GM18511 (cell line): ENCODE data around the gene LIMS1.
A peak's percentile ranks its signal among the peaks of the same experiment; 100 is the strongest.
"Not testable (repeated sequence)": the region's sequence is repeated elsewhere in the genome, so short reads cannot be mapped to it uniquely, and the experiment has no call there.

Experiments used
- ATAC-seq: cut with Tn5 transposase; IDR thresholded peaks from one replicate; pipeline ENCODE4 v1.9.1; 2021; ENCODE audit warnings: mild to moderate bottlenecking, moderate library complexity; ENCODE audit not compliant: unreplicated experiment

LIMS1 gene

GRCh38 chr2:108585436-108585835 lies 51.2 kb downstream of the LIMS1 start:
- ATAC-seq, result no peak

GRCh38 chr2:108586116-108586515 lies 51.8 kb downstream of the LIMS1 start:
- ATAC-seq, result no peak

GRCh38 chr2:108586631-108587030 lies 52.4 kb downstream of the LIMS1 start:
- no peak for ATAC-seq

- ATAC-seq, result no peak
These were observed 53.4 kb downstream of the LIMS1 start for GRCh38 chr2:108587621-108588020.

- ATAC-seq, result no peak
These were observed 53.9 kb downstream of the LIMS1 start for GRCh38 chr2:108588070-108588668.

DNA sequence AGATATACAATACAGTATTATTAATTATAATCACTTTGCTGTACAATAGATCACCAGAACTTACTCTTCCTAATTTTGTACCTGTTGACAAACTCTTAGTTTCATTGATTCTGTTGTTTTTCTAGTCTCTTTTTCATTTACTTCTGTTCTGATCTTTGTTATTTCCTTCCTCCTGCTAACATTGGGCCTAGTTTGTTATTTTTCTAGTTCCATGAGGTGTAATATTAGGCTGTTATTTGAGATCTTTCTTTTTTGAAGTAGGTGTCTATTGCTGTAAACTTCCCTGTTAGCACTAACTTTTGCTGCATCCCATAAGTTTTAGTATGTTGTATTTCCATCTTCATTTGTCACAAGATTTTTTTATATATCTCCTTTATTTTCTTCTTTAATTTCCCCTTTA lies 55.1 kb downstream of the LIMS1 start:
- ATAC-seq, result no peak

DNA sequence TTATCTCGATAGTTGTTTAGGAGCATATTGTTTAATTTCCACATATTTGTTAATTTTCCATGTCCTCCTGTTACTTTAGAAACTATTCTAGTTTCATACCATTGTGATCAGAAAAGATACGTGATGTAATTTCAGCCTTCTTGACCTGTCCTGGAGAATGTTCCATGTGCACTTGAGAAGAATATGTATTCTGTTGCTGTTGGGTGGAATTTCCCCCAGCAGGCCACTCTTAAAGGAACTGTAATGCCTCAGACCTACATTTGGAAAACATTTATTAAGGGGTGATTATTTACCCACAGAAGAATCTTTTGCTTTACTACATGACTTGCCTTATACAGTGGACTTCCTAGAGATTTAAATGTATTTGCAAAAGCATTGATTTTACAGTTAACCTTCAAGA lies 55.5 kb downstream of the LIMS1 start:
- ATAC-seq, result no peak

DNA sequence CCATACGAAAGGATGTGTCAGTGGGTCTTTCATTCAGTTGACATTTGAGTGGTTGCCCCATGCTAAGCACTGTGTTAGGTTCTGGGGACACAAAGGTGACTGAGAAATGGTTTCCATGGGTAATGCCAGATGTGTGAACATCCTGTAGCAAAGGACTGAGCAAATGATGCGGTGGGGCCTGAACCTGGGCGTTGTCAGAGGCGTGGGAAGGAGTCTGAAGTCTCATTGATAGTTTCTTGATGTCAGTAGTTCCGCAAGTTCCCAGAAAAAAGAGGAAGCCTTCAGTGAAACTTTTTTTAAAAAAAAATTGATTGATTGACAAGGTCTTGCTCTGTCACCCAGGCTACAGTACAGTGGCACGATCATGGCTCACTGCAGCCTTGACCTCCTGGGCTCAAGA lies 56.9 kb downstream of the LIMS1 start:
- ATAC-seq, result peak; percentile 53

- peak; percentile 19 for ATAC-seq
These were observed 59.4 kb downstream of the LIMS1 start for GRCh38 chr2:108593547-108594098.

DNA sequence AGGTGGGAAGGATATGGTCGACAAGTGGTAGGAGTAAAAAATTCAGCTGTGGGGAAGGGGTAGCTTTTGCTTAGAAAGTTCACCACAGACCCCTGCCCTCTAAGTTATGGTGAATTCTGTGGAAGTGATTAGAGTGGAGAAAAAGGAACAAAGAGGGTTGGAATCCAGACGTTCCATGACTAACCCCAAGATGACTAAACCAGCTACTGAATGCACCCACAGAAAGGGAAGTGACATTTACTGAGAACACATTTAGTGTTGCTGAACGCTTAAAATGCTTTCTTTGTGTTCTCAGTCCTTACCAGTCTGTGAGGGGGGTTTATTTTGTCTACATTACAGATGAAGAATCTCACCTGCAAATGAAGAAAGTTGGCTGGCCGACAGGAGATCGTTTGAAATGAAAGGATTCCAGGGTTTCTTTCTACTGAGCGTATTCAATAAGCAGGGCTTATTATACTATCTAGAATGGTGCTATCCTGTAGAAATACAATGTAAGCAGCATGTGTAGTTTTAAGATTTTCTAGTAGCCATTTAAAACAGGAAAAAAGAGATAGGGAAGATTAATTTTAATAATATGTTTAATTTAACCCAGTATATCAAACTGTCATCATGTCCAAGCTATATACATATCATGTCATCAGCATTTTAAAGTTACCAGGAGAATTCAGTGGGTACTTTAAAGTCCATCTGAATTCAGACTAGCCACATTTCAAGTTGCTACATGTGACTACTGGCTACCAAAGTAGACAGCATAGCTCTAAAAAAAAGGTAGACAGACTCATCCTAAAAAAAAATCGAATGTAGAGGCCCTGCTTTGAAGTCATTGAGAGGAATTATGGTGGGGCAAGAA lies 60.1 kb downstream of the LIMS1 start:
- ATAC-seq, result peak; percentile 89

DNA sequence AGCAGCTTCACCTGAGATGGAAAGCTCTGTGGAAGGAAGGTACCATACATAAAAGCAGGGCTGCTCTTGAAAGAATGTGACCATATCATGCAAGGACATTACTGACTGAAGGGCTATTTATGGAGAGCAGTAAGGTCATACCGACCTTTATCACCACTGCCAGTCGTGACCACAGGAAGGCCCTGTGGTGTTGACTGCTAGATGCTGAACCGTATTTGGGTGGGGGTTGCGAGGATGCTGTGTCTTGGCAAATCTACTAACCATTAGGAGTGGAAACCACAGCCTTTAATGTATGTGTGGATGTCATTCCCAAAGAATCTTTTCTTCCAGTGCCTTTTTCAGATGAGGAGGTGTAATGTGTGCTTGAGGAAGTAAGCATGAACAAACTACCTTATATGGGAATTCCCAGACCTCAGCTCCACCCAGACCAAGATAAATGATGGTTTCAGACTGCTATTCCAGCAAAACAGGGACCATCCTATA lies 60.8 kb downstream of the LIMS1 start:
- ATAC-seq, result peak; percentile 56

- not testable (repeated sequence) for ATAC-seq
These were observed 61.5 kb downstream of the LIMS1 start for GRCh38 chr2:108595771-108596170.

GRCh38 chr2:108597105-108597744 lies 63.0 kb downstream of the LIMS1 start:
- ATAC-seq, result not testable (repeated sequence)

- ATAC-seq, result not testable (repeated sequence)
These were observed 66.9 kb downstream of the LIMS1 start for GRCh38 chr2:108601199-108601598.

DNA sequence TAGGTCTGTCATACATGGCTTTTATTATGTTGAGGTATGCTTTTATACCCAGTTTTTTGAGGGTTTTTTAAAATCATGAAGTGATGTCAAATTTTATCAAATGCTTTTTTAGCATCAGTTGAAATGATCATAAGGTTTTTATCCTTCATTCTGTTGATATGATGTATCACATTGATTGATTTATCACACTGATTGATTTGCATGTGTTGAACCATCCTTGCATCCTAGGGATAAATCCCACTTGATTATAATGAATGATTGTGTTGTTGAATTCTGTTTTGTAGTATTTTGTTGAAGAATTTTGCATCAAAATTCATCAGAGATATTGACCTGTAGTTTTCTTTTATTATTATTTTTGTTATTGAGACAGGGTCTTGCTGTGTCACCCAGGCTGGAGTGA lies 68.2 kb downstream of the LIMS1 start:
- ATAC-seq, result no peak

DNA sequence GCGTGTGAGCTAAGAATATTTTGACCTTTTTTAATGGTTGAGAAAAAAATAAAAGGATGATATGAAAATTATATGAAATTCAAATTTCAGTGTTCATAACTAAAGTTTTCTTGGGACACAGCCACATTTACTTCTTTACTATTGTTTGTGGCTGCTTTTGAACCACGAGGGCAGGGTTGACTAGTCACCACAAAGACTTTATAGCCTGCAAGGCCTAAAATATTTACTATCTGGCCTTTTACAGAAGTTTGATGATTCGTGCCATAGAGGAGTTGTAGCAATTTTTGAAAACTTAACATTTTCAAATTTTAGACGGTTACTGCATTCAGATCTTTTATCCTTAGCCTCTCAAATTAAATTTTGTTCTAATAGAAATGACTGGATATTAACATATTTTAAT lies 69.9 kb downstream of the LIMS1 start:
- ATAC-seq, result no peak

DNA sequence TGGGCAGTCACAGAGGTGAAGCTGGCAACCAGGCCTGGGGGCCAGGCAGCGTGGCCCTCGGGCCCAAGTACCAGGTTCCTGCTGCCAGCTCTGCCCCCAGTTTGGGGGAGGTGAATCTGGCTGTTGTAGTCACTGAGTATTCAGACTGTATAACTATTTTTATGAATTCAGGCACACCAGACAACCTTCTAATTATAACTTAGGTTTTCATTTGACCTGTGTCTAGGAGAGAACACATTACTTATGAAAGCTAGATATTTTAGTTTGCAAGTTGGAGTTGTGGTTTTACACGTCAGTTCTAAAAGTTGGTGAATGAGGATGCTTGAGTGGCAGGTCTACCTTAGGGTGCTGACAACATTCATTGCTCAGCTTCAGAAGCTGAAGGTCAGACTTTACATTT lies 71.7 kb downstream of the LIMS1 start:
- ATAC-seq, result peak; percentile 79

DNA sequence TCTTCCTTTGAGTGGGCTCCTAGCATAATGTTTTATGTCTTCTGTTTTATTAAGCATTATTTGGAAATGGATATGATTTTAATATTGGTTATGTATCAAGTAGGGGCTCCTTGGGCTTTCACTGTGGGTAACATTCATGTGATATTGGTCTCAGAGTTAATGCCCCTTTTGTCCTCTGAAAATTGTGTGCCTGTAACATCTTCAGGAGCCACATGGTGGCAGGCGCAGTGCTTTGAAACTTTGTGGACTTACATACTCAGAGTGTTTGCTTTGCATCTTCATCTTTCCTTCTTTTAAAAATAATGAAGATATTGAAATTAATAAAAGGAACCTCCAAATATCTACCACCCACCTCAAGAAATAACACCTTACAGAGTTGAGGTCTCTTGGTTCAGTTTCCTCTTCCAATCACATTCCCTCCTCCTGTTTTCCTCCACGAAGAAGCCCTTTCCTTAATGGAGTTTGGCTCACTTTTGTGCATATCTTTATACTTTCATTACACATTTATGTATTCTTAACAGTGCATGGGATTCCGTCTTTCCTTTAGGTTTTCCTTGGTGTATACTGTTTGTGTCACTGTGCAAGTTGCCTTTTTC lies 73.5 kb downstream of the LIMS1 start:
- no peak for ATAC-seq

GRCh38 chr2:108611021-108611420 lies 76.8 kb downstream of the LIMS1 start:
- ATAC-seq, result no peak

DNA sequence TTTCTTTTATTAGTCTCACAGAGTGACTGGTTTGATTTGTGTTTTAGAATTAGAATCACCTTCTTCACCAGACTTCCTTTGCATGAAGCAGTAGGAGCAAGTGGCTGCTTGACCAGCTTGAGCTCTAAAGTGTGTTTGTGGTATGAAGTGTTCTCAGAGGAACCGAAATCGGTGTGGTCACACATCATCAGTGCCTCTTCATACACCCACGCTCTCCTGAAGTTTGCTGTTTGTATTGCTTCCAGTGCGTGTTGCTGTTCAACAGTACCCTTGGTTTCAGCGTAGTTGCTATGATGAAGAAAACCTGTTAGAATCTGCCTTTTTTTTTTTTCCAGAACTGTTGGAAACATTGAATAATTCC lies 77.9 kb downstream of the LIMS1 start:
- peak; percentile 85 for ATAC-seq

DNA sequence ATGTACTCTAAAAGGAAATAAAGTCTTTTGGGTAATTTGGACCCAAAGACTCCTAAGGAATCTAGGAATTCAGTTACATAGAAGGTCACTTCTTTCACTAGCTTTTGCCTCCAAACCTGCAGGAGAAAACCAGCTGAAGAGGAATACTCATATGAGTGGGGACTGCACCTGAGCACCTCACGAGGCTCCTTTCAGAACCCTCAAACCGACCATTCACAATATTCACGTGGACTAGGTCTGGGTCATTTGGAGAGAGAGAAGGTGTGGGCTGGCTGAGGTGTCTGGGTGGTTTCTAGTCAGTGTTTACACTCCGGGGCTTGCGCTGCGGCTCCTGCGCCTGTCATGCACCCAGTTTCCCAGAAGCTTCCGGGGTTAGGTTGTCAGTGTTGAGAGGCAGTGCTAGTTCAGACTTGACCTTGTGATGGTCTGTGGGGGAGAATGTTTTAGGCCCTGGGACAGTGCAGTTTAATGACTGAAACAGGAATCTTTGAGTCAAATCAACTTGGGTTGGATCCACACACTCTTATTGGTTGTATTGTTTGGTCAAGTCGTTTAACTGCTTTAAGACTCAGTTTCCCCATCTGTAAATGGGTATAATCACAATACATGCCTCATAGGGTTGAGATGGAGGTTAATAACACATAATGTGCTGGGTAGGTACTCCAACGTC lies 78.4 kb downstream of the LIMS1 start:
- ATAC-seq, result peak; percentile 85
